ENCODE data around the gene SSBP4.

GRCh38 chr19:18415178-18415867 lies 3.9 kb upstream of the SSBP4 start:
- no peak for TF ChIP-seq CREB1 (IDR thresholded peaks at IDR 0.05; ENCODE audit: low read depth)
- TF ChIP-seq EP300 (IDR thresholded peaks at IDR 0.05; ENCODE audit: borderline replicate concordance), result no peak
- no peak for TF ChIP-seq YY1 (IDR thresholded peaks at IDR 0.05; ENCODE audit: low read depth)
- TF ChIP-seq, protein P1, sequence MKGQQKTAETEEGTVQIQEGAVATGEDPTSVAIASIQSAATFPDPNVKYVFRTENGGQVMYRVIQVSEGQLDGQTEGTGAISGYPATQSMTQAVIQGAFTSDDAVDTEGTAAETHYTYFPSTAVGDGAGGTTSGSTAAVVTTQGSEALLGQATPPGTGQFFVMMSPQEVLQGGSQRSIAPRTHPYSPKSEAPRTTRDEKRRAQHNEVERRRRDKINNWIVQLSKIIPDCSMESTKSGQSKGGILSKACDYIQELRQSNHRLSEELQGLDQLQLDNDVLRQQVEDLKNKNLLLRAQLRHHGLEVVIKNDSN (IDR thresholded peaks at IDR 0.05), result no peak
- TF ChIP-seq EGR1 (IDR thresholded peaks at IDR 0.05), result no peak
- TF ChIP-seq TAF1 (IDR thresholded peaks at IDR 0.05; ENCODE audit: low read depth), result no peak
- TF ChIP-seq REST (IDR thresholded peaks at IDR 0.05; ENCODE audit: low read depth), result no peak
- TF ChIP-seq TCF12 (IDR thresholded peaks at IDR 0.05; ENCODE audit: low read depth), result no peak
- TF ChIP-seq MAX (IDR thresholded peaks at IDR 0.05), result no peak
- no peak for TF ChIP-seq NFIC (IDR thresholded peaks at IDR 0.05)
- TF ChIP-seq TEAD4 (IDR thresholded peaks at IDR 0.05), result no peak
- TF ChIP-seq RAD21 (IDR thresholded peaks at IDR 0.05; ENCODE audit: low read depth), result no peak
- no peak for TF ChIP-seq FOXM1 (IDR thresholded peaks at IDR 0.05; ENCODE audit: borderline replicate concordance, low read depth)

Measured in Ishikawa (cell line).